NCI-H2107 treated with DMSO at 0.1 percent for 48 hours (cell line): ENCODE data around the gene DMD.
"Not testable (repeated sequence)": the region's sequence is repeated elsewhere in the genome, so short reads cannot be mapped to it uniquely, and the experiment has no call there.

Source experiments
- DNase-seq: peaks from one replicate; lab custom pipeline; 2025; ENCODE audit not compliant: unreplicated experiment; lab: John Stamatoyannopoulos, UW

DMD gene

GRCh38 chrX:33156152-33156726, 55.1 kb downstream of the DMD start:
- DNase-seq: no peak

- DNase-seq: no peak
Observed at GRCh38 chrX:33149580-33149979, 61.8 kb downstream of the DMD start.

GRCh38 chrX:33149085-33149484, 62.3 kb downstream of the DMD start:
- DNase-seq: no peak

- no peak for DNase-seq
Observed at GRCh38 chrX:33142331-33142730, 69.0 kb downstream of the DMD start.

GRCh38 chrX:33138677-33139249, 72.6 kb downstream of the DMD start:
- DNase-seq: no peak

- DNase-seq: no peak
Observed at GRCh38 chrX:33134164-33134563, 77.2 kb downstream of the DMD start.

- DNase-seq: no peak
Observed at GRCh38 chrX:33133320-33133719, 78.0 kb downstream of the DMD start.

GRCh38 chrX:33132569-33132968, 78.8 kb downstream of the DMD start:
- no peak for DNase-seq

- DNase-seq: no peak
Observed at GRCh38 chrX:33129607-33130006, 81.7 kb downstream of the DMD start.

GRCh38 chrX:33128048-33128805, 83.1 kb downstream of the DMD start:
- no peak for DNase-seq

- DNase-seq: no peak
Observed at GRCh38 chrX:33126469-33126868, 84.9 kb downstream of the DMD start.

GRCh38 chrX:33109858-33110257, 101.5 kb downstream of the DMD start:
- DNase-seq: no peak

- no peak for DNase-seq
Observed at GRCh38 chrX:33106737-33107136, 104.6 kb downstream of the DMD start.

- no peak for DNase-seq
Observed at GRCh38 chrX:33095079-33095478, 116.3 kb downstream of the DMD start.

- DNase-seq: no peak
Observed at GRCh38 chrX:33087411-33087810, 123.9 kb downstream of the DMD start.

GRCh38 chrX:33086886-33087285, 124.5 kb downstream of the DMD start:
- DNase-seq: no peak

- no peak for DNase-seq
Observed at GRCh38 chrX:33082371-33082770, 129.0 kb downstream of the DMD start.

GRCh38 chrX:33078273-33078672, 133.1 kb downstream of the DMD start:
- no peak for DNase-seq

- not testable (repeated sequence) for DNase-seq
Observed at GRCh38 chrX:33073660-33074059, 137.7 kb downstream of the DMD start.

- no peak for DNase-seq
Observed at GRCh38 chrX:33065415-33065814, 145.9 kb downstream of the DMD start.

- DNase-seq: no peak
Observed at GRCh38 chrX:33062041-33062440, 149.3 kb downstream of the DMD start.

GRCh38 chrX:33053001-33053400, 158.3 kb downstream of the DMD start:
- DNase-seq: no peak

- no peak for DNase-seq
Observed at GRCh38 chrX:33045882-33046281, 165.5 kb downstream of the DMD start.
